CD4-positive, alpha-beta memory T cell (primary cell): ENCODE results near the gene SSU72. TPM values are rescaled to one million over a fixed set of nuclear protein-coding genes. Genes with fewer than 3 reads are reported as not detected.
"Not testable (repeated sequence)": the region's sequence is repeated elsewhere in the genome, so short reads cannot be mapped to it uniquely, and the experiment has no call there.

Experiments used
- CTCF ChIA-PET: fragments of 350-600 bp; sonication (Branson Sonifier 250); formaldehyde crosslinking; loops from one replicate; lab custom pipeline; 2021; ENCODE audit warnings: inconsistent platforms; ENCODE audit not compliant: partially characterized antibody; lab: Charles Lee
- POLR2A ChIA-PET: fragments of 350-600 bp; sonication (Branson Sonifier 250); formaldehyde crosslinking; loops from one replicate; lab custom pipeline; 2021; ENCODE audit not compliant: partially characterized antibody; lab: Charles Lee
- DNase-seq, 5 donors: peaks; one replicate each; pipeline versions ENCODE4 v3.0.0 to v3.0.0-alpha.2; 2020 to 2022; ENCODE audit warnings: mixed read lengths in 1 of 5
- H3K27ac ChIP-seq: one replicate; pipeline ENCODE4 v1.7.0; 2013; ENCODE audit warnings: low read depth, low read length
- H3K27me3 ChIP-seq: 2 replicates; pipeline ENCODE4 v1.7.0; 2013; ENCODE audit warnings: mild to moderate bottlenecking, low read length, moderate library complexity; ENCODE audit not compliant: insufficient read depth
- H3K36me3 ChIP-seq: 2 replicates; pipeline ENCODE4 v1.7.0; 2013; ENCODE audit warnings: mild to moderate bottlenecking, low read length, moderate library complexity; ENCODE audit not compliant: insufficient read depth
- H3K4me1 ChIP-seq: 2 replicates; pipeline ENCODE4 v1.7.0; 2013; ENCODE audit warnings: mild to moderate bottlenecking, low read length, moderate library complexity; ENCODE audit not compliant: insufficient read depth
- H3K4me3 ChIP-seq, 2 donors: one replicate each; pipeline ENCODE4 v1.7.0; 2013; ENCODE audit warnings: low read length in 2 of 2, mild to moderate bottlenecking in 1 of 2
- H3K9me3 ChIP-seq, 2 donors: one replicate each; pipeline ENCODE4 v1.7.0; 2013; ENCODE audit warnings: low read length in 2 of 2, control low read depth in 1 of 2; ENCODE audit not compliant: control insufficient read depth in 1 of 2
- H3K27ac Mint-ChIP-seq, 7 donors: one replicate each; pipeline ENCODE4 v1.8.0; 2020 to 2021; ENCODE audit warnings: mixed read lengths in 7 of 7, mild to moderate bottlenecking in 6 of 7, inconsistent platforms in 3 of 7, moderate library complexity in 3 of 7
- H3K27me3 Mint-ChIP-seq, 2 donors: one replicate each; pipeline ENCODE4 v1.8.0; 2020 to 2021; ENCODE audit warnings: mixed read lengths in 2 of 2
- H3K36me3 Mint-ChIP-seq, 2 donors: one replicate each; pipeline ENCODE4 v1.8.0; 2020 to 2021; ENCODE audit warnings: mixed read lengths in 2 of 2, inconsistent platforms in 1 of 2, mild to moderate bottlenecking in 1 of 2
- H3K4me1 Mint-ChIP-seq, 4 donors: one replicate each; pipeline ENCODE4 v1.8.0; 2020 to 2021; ENCODE audit warnings: mixed read lengths in 4 of 4, mild to moderate bottlenecking in 1 of 4
- H3K4me3 Mint-ChIP-seq, 8 donors: one replicate each; pipeline ENCODE4 v1.8.0; 2020 to 2021; ENCODE audit warnings: mixed read lengths in 8 of 8, mild to moderate bottlenecking in 7 of 8, moderate library complexity in 6 of 8, inconsistent platforms in 3 of 8
- H3K9me3 Mint-ChIP-seq, 8 donors: one replicate each; pipeline ENCODE4 v1.8.0; 2020 to 2021; ENCODE audit warnings: mixed read lengths in 8 of 8, mild to moderate bottlenecking in 5 of 8, inconsistent platforms in 3 of 8, moderate library complexity in 1 of 8
- intact Hi-C: fragments of 100-400 bp; cut with micrococcal nuclease; formaldehyde crosslinking; loops from one replicate; pipeline ENCODE4 v1.15.1; 2023
- polyA plus RNA-seq, 2 donors: library from polyadenylated mRNA; unstranded; fragments of 300-500 nt; fragmentation: Illumina TruSeq; gene quantifications; one replicate each; pipeline ENCODE4 v1.2.3, GENCODE V29; 2021
- total RNA-seq, 2 experiments: library from RNA; stranded (reverse); gene quantifications; one replicate each; pipeline ENCODE4 v1.2.3, GENCODE V29; 2021

Gene SSU72
- total and polyA plus RNA-seq, 4 experiments from 2014 or later: 128 to 209 (median 167) TPM

DNA sequence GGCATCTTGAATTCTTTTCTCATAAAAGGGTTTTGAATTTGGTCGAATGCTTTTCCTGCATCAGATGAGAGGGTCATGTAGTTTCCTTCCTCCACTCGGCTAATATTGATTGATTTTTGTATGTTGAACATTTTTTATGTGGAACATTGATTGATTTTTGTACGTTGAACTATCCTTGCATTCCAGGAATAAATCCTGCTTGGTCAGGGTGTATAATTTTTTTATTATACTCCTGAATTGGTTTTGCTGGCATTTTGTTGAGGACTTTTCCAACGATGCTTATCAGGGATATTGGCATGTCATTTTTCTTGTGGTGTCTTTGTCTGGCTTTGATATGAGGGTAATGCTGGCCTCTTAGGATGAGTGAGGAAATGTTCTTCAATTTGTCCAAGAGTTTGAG is 42.7 kb downstream of the SSU72 start:
- H3K27ac ChIP-seq: no peak overlapping the region
- no peak overlapping the region for H3K4me3 ChIP-seq
- intact Hi-C loops: no loop called here
- Mint-ChIP-seq H3K4me3 (no peak overlapping the region), H3K9me3 (peaks cover 0 to 10% (median 7%) of the 10 kb centered on the region in 8 donors), H3K27ac (no peak overlapping the region), H3K36me3 (peaks cover 11 to 13% of the 10 kb centered on the region in 2 donors), H3K27me3 (no peaks in the 10 kb centered on the region), H3K4me1 (no peaks in the 10 kb centered on the region)
- no peaks in the 10 kb centered on the region for H3K27me3 ChIP-seq
- no peaks in the 10 kb centered on the region for H3K4me1 ChIP-seq
- no peaks in the 10 kb centered on the region for H3K36me3 ChIP-seq
- ChIA-PET POLR2A (no interaction called here), CTCF (no interaction called here)
- no peak for DNase-seq
- no peaks in the 10 kb centered on the region for H3K9me3 ChIP-seq

DNA sequence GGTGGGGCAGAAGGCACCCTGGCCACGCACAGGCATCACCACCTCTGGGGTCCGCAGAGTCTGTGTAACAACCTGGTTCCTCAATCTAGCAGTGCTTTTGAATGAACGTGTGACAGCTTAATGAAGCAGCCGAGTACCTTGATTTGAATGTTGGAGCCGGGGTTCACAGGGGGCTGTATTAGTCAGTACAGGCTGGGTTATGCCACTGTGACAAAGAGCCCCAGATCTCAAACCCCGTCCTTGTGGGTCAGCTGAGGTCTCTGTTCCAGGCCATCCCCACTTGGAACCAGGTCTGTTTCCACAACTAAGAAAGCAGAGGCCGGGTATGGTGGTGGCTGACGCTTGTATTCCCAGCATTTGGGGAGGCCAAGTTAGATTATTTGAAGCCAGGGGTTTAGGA is 44.7 kb downstream of the SSU72 start:
- Mint-ChIP-seq H3K9me3 (peaks cover 0 to 10% (median 7%) of the 10 kb centered on the region in 8 donors), H3K27ac (no peak overlapping the region), H3K36me3 (peaks cover 11 to 13% of the 10 kb centered on the region in 2 donors), H3K27me3 (no peaks in the 10 kb centered on the region), H3K4me3 (no peak overlapping the region), H3K4me1 (no peaks in the 10 kb centered on the region)
- H3K4me3 ChIP-seq: no peak overlapping the region
- no peaks in the 10 kb centered on the region for H3K9me3 ChIP-seq
- POLR2A ChIA-PET: no interaction called here
- H3K27ac ChIP-seq: no peak overlapping the region
- CTCF ChIA-PET: no interaction called here
- no peaks in the 10 kb centered on the region for H3K4me1 ChIP-seq
- no peaks in the 10 kb centered on the region for H3K36me3 ChIP-seq
- no peaks in the 10 kb centered on the region for H3K27me3 ChIP-seq
- DNase-seq: no peak
- intact Hi-C loops: no loop called here

DNA sequence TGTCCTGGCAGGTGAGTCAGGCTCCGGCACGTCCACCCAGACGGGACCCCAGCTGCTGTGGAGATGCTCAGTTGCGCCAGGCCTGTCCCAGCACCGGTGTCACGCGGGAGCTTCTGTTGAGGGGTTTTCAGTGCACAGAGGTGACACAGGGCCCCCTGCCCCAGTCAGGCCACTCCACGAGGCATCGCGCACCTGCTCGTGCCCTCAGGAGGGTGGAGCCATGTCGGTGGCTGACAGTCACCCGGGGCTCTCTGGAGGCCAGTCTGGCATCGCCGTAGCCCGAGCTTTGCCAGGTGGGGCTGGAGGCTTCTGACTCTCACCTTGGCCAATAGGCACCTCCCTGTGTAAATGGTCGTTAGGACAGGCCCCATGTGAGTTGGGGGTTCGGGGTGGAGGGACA is 45.3 kb downstream of the SSU72 start:
- no peaks in the 10 kb centered on the region for H3K27me3 ChIP-seq
- H3K9me3 ChIP-seq: no peaks in the 10 kb centered on the region
- no peak overlapping the region for H3K4me3 ChIP-seq
- Mint-ChIP-seq H3K27ac (no peak overlapping the region), H3K4me3 (no peak overlapping the region), H3K9me3 (peaks cover 0 to 10% (median 7%) of the 10 kb centered on the region in 8 donors), H3K27me3 (no peaks in the 10 kb centered on the region), H3K36me3 (peaks cover 11 to 13% of the 10 kb centered on the region in 2 donors), H3K4me1 (no peaks in the 10 kb centered on the region)
- no peaks in the 10 kb centered on the region for H3K4me1 ChIP-seq
- DNase-seq: no peak
- CTCF ChIA-PET: no interaction called here
- intact Hi-C loops: no loop called here
- no peak overlapping the region for H3K27ac ChIP-seq
- H3K36me3 ChIP-seq: no peaks in the 10 kb centered on the region
- POLR2A ChIA-PET: no interaction called here

- no peak for DNase-seq
- Histone ChIP-seq H3K36me3 (no peaks in the 10 kb centered on the region), H3K27ac (no peak overlapping the region), H3K4me1 (no peaks in the 10 kb centered on the region), H3K4me3 (no peak overlapping the region), H3K9me3 (no peaks in the 10 kb centered on the region), H3K27me3 (no peaks in the 10 kb centered on the region)
- Mint-ChIP-seq H3K9me3 (peaks cover 0 to 10% (median 7%) of the 10 kb centered on the region in 8 donors), H3K27ac (no peak overlapping the region), H3K27me3 (no peaks in the 10 kb centered on the region), H3K4me1 (no peaks in the 10 kb centered on the region), H3K36me3 (peaks cover 11 to 14% of the 10 kb centered on the region in 2 donors), H3K4me3 (no peak overlapping the region)
- ChIA-PET POLR2A (no interaction called here), CTCF (no interaction called here)
- intact Hi-C loops: no loop called here
These were observed 46.1 kb downstream of the SSU72 start for GRCh38 chr1:1528301-1529267.

DNA sequence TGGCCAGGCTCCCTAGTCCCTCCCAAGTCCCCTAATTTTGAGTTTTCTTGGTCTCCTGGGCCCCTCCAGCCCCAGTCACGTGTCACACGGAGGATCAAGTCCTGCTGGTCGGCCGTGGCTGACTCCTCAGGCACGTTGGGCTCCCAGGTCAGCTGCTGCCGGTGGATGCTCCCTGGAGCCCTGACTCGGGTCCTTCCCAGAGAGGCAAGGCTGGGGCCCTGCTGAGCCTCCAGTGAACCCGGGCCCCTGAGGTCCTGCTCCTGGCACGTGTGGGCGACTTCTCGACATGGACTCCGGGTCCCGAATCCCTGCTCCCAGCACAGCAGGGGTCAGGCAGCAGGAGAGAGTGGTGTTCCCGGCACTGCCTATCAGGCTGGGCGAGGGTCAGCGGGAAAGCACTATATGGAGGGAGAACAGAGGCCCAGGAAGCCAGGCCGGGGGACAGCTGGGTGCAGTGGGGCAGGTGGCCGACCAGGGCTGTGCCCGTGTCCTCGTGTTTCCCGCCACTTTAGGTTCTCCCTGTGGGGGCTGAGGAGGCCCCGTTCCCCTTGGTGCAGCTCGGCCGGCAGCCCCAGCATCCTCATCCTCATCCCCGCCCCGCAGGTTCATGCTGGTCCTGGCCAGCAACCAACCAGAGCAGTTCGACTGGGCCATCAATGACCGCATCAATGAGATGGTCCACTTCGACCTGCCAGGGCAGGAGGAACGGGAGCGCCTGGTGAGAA is 47.4 kb downstream of the SSU72 start:
- H3K4me1 ChIP-seq: no peaks in the 10 kb centered on the region
- no peaks in the 10 kb centered on the region for H3K9me3 ChIP-seq
- Mint-ChIP-seq H3K4me1 (no peaks in the 10 kb centered on the region), H3K36me3 (peaks cover 10 to 14% of the 10 kb centered on the region in 2 donors), H3K27ac (no peak overlapping the region), H3K27me3 (no peaks in the 10 kb centered on the region), H3K9me3 (peaks cover 0 to 10% (median 6%) of the 10 kb centered on the region in 8 donors), H3K4me3 (no peak overlapping the region)
- POLR2A ChIA-PET: no interaction called here
- no peak overlapping the region for H3K27ac ChIP-seq
- intact Hi-C loops: no loop called here
- H3K36me3 ChIP-seq: no peaks in the 10 kb centered on the region
- no peaks in the 10 kb centered on the region for H3K27me3 ChIP-seq
- no peak overlapping the region for H3K4me3 ChIP-seq
- DNase-seq: no peak
- CTCF ChIA-PET: no interaction called here

DNA sequence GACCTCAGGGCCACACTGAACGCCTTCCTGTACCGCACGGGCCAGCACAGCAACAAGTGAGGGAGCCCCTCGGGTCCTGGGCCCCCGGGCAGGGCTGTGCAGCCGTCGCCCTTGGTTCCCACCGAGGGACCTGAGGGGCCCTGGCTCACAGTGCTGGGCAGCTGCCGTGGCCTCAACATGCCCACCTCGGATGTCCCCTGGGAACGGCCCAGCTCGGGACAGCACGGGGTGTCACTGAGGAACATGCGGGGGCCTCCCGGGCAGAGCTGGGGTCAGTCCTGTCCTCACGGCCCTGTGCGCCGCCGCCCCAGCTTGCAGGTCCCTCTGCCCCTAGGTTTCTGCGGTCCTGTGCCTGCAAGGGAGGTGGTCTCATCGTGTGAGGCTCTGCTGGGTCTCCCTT is 48.2 kb downstream of the SSU72 start:
- H3K4me3 ChIP-seq, H3K9me3 ChIP-seq, H3K27ac Mint-ChIP-seq, intact Hi-C loops, CTCF ChIA-PET, H3K4me1 Mint-ChIP-seq, POLR2A ChIA-PET, H3K4me1 ChIP-seq, H3K27me3 ChIP-seq, H3K36me3 ChIP-seq, H3K27ac ChIP-seq, H3K9me3 Mint-ChIP-seq, H3K27me3 Mint-ChIP-seq, DNase-seq, H3K4me3 Mint-ChIP-seq: not testable (repeated sequence)
- peaks cover 5 to 17% of the 10 kb centered on the region in 2 donors for H3K36me3 Mint-ChIP-seq

- intact Hi-C loops: not testable (repeated sequence)
These were observed 49.8 kb downstream of the SSU72 start for GRCh38 chr1:1524750-1525383.

More at GRCh38 chr1:1524750-1525383, 49.8 kb downstream of the SSU72 start:
- H3K4me1 ChIP-seq, H3K36me3 ChIP-seq, H3K27ac ChIP-seq, H3K27ac Mint-ChIP-seq, H3K27me3 ChIP-seq, H3K9me3 ChIP-seq, H3K4me3 Mint-ChIP-seq, H3K4me3 ChIP-seq, DNase-seq, POLR2A ChIA-PET, CTCF ChIA-PET, H3K9me3 Mint-ChIP-seq, H3K27me3 Mint-ChIP-seq, H3K4me1 Mint-ChIP-seq: not testable (repeated sequence)
- H3K36me3 Mint-ChIP-seq: peaks cover 0 to 17% of the 10 kb centered on the region in 2 donors
